GM23248 (cell line): ENCODE data around the gene SDK2.

ENCODE experiments used
- EZH2 ChIP-seq: fragments of 200-600 bp; sonication (generic); IDR thresholded peaks from 2 replicates; pipeline ENCODE4 v1.6.1; 2018; ENCODE audit warnings: antibody characterized with exemption, mild to moderate bottlenecking; ENCODE audit not compliant: insufficient read depth, poor library complexity, severe bottlenecking
- EZH2phosphoT487 ChIP-seq: fragments of 200-600 bp; sonication (generic); IDR thresholded peaks from 2 replicates; pipeline ENCODE4 v1.6.1; 2018; ENCODE audit warnings: antibody characterized with exemption, moderate library complexity, mild to moderate bottlenecking, low read depth; ENCODE audit not compliant: insufficient read depth

- TF ChIP-seq EZH2 (no peak), EZH2phosphoT487 (no peak)
These were observed 3.1 kb upstream of the SDK2 start for GRCh38 chr17:73647301-73647695.
